Fibroblast of the conjunctiva (primary cell): ENCODE data around the gene DENND10.
"Not testable (repeated sequence)": the region's sequence is repeated elsewhere in the genome, so short reads cannot be mapped to it uniquely, and the experiment has no call there.

Experiments used
- DNase-seq: peaks from one replicate; pipeline ENCODE4 v3.0.0-alpha.2; 2010; ENCODE audit warnings: low read depth

The DENND10 gene

GRCh38 chr10:119176166-119176565 is 72.3 kb downstream of the DENND10 start:
- DNase-seq: no peak

- DNase-seq: no peak
Measured at GRCh38 chr10:119177708-119178371, 73.9 kb downstream of the DENND10 start.

DNA sequence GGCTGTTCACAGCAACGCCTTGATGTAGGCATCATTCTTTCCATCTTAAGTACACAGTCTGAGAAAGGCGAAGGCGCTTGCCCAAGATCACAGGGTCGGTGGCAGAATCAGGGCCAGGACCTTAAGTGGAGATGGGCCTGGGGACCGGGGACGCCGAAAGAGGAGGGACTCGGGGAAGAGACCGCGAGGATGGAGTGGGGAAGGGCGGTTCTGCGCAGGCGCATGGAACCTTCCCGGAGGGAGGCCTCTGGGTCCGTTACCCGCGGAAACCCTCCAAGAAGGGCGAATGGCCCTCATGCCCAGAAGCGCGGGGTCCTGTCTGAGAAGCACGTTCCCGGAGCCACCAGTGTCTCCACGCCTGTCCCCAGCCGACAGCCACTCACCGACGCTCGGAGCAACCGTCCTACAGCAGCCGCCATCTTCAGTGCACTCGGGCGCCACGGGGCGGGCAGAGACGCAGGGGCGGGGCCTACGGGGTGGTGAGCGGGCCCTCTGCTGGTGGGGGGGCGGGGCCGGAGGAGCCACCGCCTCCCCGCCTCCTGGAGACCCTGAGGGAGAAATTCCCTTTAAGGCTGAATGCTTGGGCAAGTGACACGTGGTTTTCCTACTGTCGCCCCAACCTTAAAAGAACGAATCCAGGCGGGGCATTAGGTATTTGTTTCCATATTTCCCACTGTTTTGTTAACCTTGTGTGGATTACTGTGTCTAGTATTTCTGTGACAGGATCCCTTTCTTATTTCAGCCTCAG is 74.6 kb downstream of the DENND10 start, which contains the start of gene PRDX3:
Gene PRDX3 (minus strand): TSS at position 441 of the 748 bp plus-strand sequence. CDS start 22 bp downstream, at position 419.
- DNase-seq: peak; percentile 78

- DNase-seq: not testable (repeated sequence)
Measured at GRCh38 chr10:119180850-119181400, 77.0 kb downstream of the DENND10 start.

- no peak for DNase-seq
Measured at GRCh38 chr10:119183664-119184412, 79.9 kb downstream of the DENND10 start.
